Measurements from ENCODE around the gene RLN1. TPM values are rescaled to one million over a fixed set of nuclear protein-coding genes. Genes with fewer than 3 reads are reported as not detected.
"Not testable (repeated sequence)": the region's sequence is repeated elsewhere in the genome, so short reads cannot be mapped to it uniquely, and the experiment has no call there.

Gene RLN1
- polyA plus RNA-seq, 1 experiment: 0.11 TPM

DNA sequence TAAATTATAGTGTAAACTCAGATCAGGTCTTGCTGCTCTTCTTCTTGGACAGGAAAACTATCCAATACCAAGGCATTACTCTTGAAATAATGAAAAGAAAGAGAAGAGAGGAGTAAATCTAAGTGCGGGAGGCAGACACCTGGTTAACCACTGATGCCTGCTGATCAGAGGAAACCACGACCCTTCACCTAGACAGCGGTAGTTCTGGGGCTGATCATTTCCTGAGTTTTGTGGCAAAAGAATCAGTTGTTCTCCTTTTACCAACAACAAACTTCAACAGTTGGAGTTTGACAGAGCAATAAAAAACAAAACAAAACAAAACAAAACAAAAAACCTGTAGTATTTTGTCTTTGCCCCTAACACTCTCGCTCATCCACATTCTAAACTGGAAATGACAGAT, 3.0 kb downstream of the RLN1 start:
- H3K9me3 ChIP-seq (ENCODE audit: control insufficient read depth, insufficient read depth, low read length): no peaks in the 10 kb centered on the region
- no peak overlapping the region for H3K4me3 ChIP-seq (ENCODE audit: low read depth, low read length)
- ChIA-PET CTCF (no interaction called here), POLR2A (no interaction called here)
- TF ChIP-seq, protein P1, sequence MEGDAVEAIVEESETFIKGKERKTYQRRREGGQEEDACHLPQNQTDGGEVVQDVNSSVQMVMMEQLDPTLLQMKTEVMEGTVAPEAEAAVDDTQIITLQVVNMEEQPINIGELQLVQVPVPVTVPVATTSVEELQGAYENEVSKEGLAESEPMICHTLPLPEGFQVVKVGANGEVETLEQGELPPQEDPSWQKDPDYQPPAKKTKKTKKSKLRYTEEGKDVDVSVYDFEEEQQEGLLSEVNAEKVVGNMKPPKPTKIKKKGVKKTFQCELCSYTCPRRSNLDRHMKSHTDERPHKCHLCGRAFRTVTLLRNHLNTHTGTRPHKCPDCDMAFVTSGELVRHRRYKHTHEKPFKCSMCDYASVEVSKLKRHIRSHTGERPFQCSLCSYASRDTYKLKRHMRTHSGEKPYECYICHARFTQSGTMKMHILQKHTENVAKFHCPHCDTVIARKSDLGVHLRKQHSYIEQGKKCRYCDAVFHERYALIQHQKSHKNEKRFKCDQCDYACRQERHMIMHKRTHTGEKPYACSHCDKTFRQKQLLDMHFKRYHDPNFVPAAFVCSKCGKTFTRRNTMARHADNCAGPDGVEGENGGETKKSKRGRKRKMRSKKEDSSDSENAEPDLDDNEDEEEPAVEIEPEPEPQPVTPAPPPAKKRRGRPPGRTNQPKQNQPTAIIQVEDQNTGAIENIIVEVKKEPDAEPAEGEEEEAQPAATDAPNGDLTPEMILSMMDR (IDR thresholded peaks at IDR 0.05; ENCODE audit: low read depth, low read length): no peak
- no peak overlapping the region for H3K27ac ChIP-seq (ENCODE audit: low read depth, low read length)
- DNase-seq (ENCODE audit: low read depth, low spot score): no peak
- H3K27me3 ChIP-seq (ENCODE audit: control insufficient read depth, insufficient read depth, low read length): peaks cover 3% of the 10 kb centered on the region

DNA sequence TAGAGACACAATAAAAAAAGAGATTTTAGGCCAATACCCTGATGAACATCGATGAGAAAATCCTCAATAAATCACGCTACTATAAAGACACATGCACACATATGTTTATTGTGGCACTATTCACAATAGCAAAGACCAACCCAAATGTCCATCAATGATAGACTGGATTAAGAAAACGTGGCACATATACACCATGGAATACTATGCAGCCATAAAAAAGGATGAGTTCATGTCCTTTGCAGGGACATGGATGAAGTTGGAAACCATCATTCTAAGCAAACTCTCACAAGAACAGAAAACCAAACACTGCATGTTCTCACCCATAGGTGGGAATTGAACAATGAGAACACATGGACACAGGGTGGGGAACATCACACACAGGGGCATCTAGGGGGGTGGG, 8.4 kb downstream of the RLN1 start:
- DNase-seq (ENCODE audit: low read depth, low spot score); H3K9me3 ChIP-seq (ENCODE audit: control insufficient read depth, insufficient read depth, low read length); H3K4me3 ChIP-seq (ENCODE audit: low read depth, low read length); H3K27ac ChIP-seq (ENCODE audit: low read depth, low read length); POLR2A ChIA-PET; H3K27me3 ChIP-seq (ENCODE audit: control insufficient read depth, insufficient read depth, low read length): not testable (repeated sequence)
- CTCF ChIA-PET: interaction anchor here (0.6 kb wide), 1 partner anchor 286 kb away, joined by 3 read pairs; no protein-coding TSS in a partner anchor

GRCh38 chr9:5326893-5327548, 12.7 kb downstream of the RLN1 start:
- Histone ChIP-seq H3K9me3 (ENCODE audit: control insufficient read depth, insufficient read depth, low read length) (no peaks in the 10 kb centered on the region), H3K27me3 (ENCODE audit: control insufficient read depth, insufficient read depth, low read length) (no peaks in the 10 kb centered on the region), H3K4me3 (ENCODE audit: low read depth, low read length) (no peak overlapping the region), H3K27ac (ENCODE audit: low read depth, low read length) (no peak overlapping the region)
- POLR2A ChIA-PET: no interaction called here
- CTCF ChIA-PET: interaction anchor here (0.6 kb wide), 1 partner anchor 528 kb away, joined by 5 read pairs; no protein-coding TSS in a partner anchor
- DNase-seq (ENCODE audit: low read depth, low spot score): no peak
- TF ChIP-seq, protein P1 (IDR thresholded peaks at IDR 0.05; ENCODE audit: low read depth, low read length): no peak

- TF ChIP-seq, protein P1 (IDR thresholded peaks at IDR 0.05; ENCODE audit: low read depth, low read length): no peak
- Histone ChIP-seq H3K27me3 (ENCODE audit: control insufficient read depth, insufficient read depth, low read length) (no peaks in the 10 kb centered on the region), H3K27ac (ENCODE audit: low read depth, low read length) (no peak overlapping the region), H3K4me3 (ENCODE audit: low read depth, low read length) (no peak overlapping the region), H3K9me3 (ENCODE audit: control insufficient read depth, insufficient read depth, low read length) (no peaks in the 10 kb centered on the region)
- POLR2A ChIA-PET: no interaction called here
- no peak for DNase-seq (ENCODE audit: low read depth, low spot score)
- CTCF ChIA-PET: no interaction called here
Measured at GRCh38 chr9:5326187-5326586, 13.5 kb downstream of the RLN1 start.

DNA sequence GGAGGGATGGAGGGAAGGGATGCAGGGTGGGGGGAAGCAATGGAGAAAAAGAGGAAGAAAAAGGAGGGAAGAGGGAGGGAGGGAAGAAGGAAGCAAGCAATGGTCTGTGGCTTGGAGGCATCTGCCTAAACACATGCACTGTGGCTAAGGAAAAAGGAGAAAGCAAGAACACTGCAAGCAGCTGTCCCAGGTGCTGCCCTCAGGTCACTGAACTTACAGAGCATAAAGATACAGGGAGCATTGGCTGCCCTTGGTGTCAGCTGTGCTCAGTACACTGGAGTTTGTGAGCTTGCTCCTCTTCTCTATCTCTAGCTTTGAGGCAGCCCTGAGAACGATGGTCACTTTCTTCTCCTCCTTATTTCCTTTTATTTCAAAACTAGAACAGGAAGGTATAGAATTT, 18.1 kb downstream of the RLN1 start:
- H3K9me3 ChIP-seq (ENCODE audit: control insufficient read depth, insufficient read depth, low read length); H3K4me3 ChIP-seq (ENCODE audit: low read depth, low read length); H3K27me3 ChIP-seq (ENCODE audit: control insufficient read depth, insufficient read depth, low read length); POLR2A ChIA-PET; H3K27ac ChIP-seq (ENCODE audit: low read depth, low read length); DNase-seq (ENCODE audit: low read depth, low spot score): not testable (repeated sequence)
- CTCF ChIA-PET: interaction anchor here (0.7 to 1.4 kb wide), 2 partner anchors 135 to 558 kb away, joined by 4 read pairs; no protein-coding TSS in a partner anchor

DNA sequence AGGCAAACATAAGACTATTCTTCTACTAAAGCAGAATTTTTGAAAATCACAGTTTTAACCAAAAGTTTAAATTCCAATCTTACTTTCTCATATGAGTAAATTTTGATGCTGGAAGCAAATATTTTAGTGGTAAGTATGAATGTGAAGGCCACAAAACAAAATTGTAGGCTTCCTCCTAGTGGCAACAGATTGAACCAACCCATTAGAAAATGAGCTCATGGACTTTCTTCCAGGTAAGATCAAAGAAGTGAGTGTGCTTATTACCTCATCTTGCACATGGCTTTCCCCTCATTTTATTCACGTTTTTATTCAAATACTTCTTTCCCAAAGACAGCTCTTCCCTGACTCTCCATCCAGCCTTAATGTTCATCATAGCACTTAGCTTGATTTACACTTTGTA, 18.6 kb downstream of the RLN1 start:
- Histone ChIP-seq H3K9me3 (ENCODE audit: control insufficient read depth, insufficient read depth, low read length) (no peaks in the 10 kb centered on the region), H3K27ac (ENCODE audit: low read depth, low read length) (no peak overlapping the region), H3K27me3 (ENCODE audit: control insufficient read depth, insufficient read depth, low read length) (no peaks in the 10 kb centered on the region), H3K4me3 (ENCODE audit: low read depth, low read length) (no peak overlapping the region)
- ChIA-PET POLR2A (no interaction called here), CTCF (interaction anchor here (0.7 to 1.4 kb wide), 2 partner anchors 135 to 558 kb away, joined by 4 read pairs; no protein-coding TSS in a partner anchor)
- TF ChIP-seq, protein P1 (IDR thresholded peaks at IDR 0.05; ENCODE audit: low read depth, low read length): peak; percentile 33
- no peak for DNase-seq (ENCODE audit: low read depth, low spot score)

- DNase-seq (ENCODE audit: low read depth, low spot score); CTCF ChIA-PET; H3K27me3 ChIP-seq (ENCODE audit: control insufficient read depth, insufficient read depth, low read length); H3K27ac ChIP-seq (ENCODE audit: low read depth, low read length); H3K9me3 ChIP-seq (ENCODE audit: control insufficient read depth, insufficient read depth, low read length); H3K4me3 ChIP-seq (ENCODE audit: low read depth, low read length): not testable (repeated sequence)
- POLR2A ChIA-PET: interaction anchor here (0.6 kb wide), 1 partner anchor 136 kb away, joined by 4 read pairs; no protein-coding TSS in a partner anchor
Measured at GRCh38 chr9:5316406-5316805, 23.3 kb downstream of the RLN1 start.

Data from AG04450 (cell line).